ENCODE data around the gene SRGAP2. TPM values are rescaled to one million over a fixed set of nuclear protein-coding genes. Genes with fewer than 3 reads are reported as not detected.
"Not testable (repeated sequence)": the region's sequence is repeated elsewhere in the genome, so short reads cannot be mapped to it uniquely, and the experiment has no call there.

The SRGAP2 gene
- total RNA-seq, 1 experiment from 2014 or later, result 36.5 TPM

DNA sequence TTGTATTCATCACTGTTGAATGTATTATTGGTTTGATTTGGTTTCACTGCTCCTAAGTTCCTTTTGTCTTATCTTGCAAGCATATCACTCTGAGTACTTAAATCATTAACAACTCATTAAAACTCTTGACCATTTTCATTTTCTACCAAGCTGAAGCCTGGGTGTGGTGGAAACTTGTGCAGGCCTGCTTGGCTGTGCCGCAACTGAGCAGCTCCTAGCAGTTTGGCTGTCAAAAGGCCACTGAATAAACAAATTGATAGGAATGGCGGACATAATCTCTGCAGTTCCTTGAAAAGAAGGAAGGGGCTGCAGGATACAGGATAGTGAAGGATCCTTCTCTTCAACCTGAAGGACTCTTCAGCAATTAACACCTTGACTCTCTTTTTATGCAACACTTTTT, 25.9 kb downstream of the SRGAP2 start:
- not testable (repeated sequence) for H3K27me3 ChIP-seq (ENCODE audit: insufficient read depth, low read length); H2AFZ ChIP-seq (ENCODE audit: low read length); H3K36me3 Mint-ChIP-seq (ENCODE audit: insufficient read depth in 1 of 3, low read depth in 3 of 3); H4K8ac ChIP-seq (replicated peaks; ENCODE audit: insufficient read length, low read depth, low read length); H3K9me3 ChIP-seq (ENCODE audit: control insufficient read depth, low read depth, low read length); H3K9ac ChIP-seq (ENCODE audit: extremely low read depth, insufficient read length, low read length); H3K79me2 ChIP-seq (ENCODE audit: insufficient read depth, low read length); H3K9me3 Mint-ChIP-seq; DNase-seq; H3K79me1 ChIP-seq (ENCODE audit: insufficient read depth, low read depth, low read length, poor library complexity, severe bottlenecking); H3K27me3 Mint-ChIP-seq (ENCODE audit: low read depth); H3K56ac ChIP-seq (ENCODE audit: insufficient read length, low read depth, low read length); H3K18ac ChIP-seq (ENCODE audit: insufficient read length, low read depth, low read length); H2BK20ac ChIP-seq (ENCODE audit: low read depth, low read length, poor library complexity, severe bottlenecking); H3K27ac Mint-ChIP-seq; H2BK5ac ChIP-seq (ENCODE audit: insufficient read length, low read length); H2AK5ac ChIP-seq (ENCODE audit: insufficient read length, low read length); H3K4ac ChIP-seq (ENCODE audit: low read depth, low read length); H2BK120ac ChIP-seq (ENCODE audit: low read depth, low read length, poor library complexity, severe bottlenecking); H2BK15ac ChIP-seq (ENCODE audit: low read depth, low read length); H3K4me3 Mint-ChIP-seq; H3K14ac ChIP-seq (ENCODE audit: insufficient read depth, low read length); H3K23me2 ChIP-seq (ENCODE audit: insufficient read length, low read depth, low read length, poor library complexity, severe bottlenecking); H3K4me1 Mint-ChIP-seq; H3K4me1 ChIP-seq (ENCODE audit: insufficient read depth, low read length); H4K91ac ChIP-seq (ENCODE audit: insufficient read length, low read depth, low read length); H3K27ac ChIP-seq (ENCODE audit: insufficient read length, low read depth, low read length); H4K20me1 ChIP-seq (ENCODE audit: control insufficient read depth, insufficient read depth, insufficient read length); H3K23ac ChIP-seq (ENCODE audit: insufficient read length, low read depth, low read length); H2BK12ac ChIP-seq (ENCODE audit: insufficient read length, low read depth, low read length); H3T11ph ChIP-seq (ENCODE audit: low read length); H3K4me2 ChIP-seq (ENCODE audit: insufficient read depth, insufficient read length, low read length); H4K5ac ChIP-seq (ENCODE audit: insufficient read length, low read depth, low read length)
- WGBS (ENCODE audit: extremely low coverage, insufficient read length, low lambda C conversion rate), result no CpG with 5 or more reads among the region's 2 CpGs

GRCh38 chr1:206231989-206232388, 28.6 kb downstream of the SRGAP2 start:
- not testable (repeated sequence) for H3K27ac ChIP-seq (ENCODE audit: insufficient read length, low read depth, low read length); H3K9ac ChIP-seq (ENCODE audit: extremely low read depth, insufficient read length, low read length); H3K9me3 Mint-ChIP-seq; H3K56ac ChIP-seq (ENCODE audit: insufficient read length, low read depth, low read length); H4K20me1 ChIP-seq (ENCODE audit: control insufficient read depth, insufficient read depth, insufficient read length); H3K27ac Mint-ChIP-seq; H3K36me3 Mint-ChIP-seq (ENCODE audit: insufficient read depth in 1 of 3, low read depth in 3 of 3); H3K4me1 Mint-ChIP-seq; H3K23ac ChIP-seq (ENCODE audit: insufficient read length, low read depth, low read length); H3K14ac ChIP-seq (ENCODE audit: insufficient read depth, low read length); H3K4me1 ChIP-seq (ENCODE audit: insufficient read depth, low read length); H3K27me3 ChIP-seq (ENCODE audit: insufficient read depth, low read length); H2BK20ac ChIP-seq (ENCODE audit: low read depth, low read length, poor library complexity, severe bottlenecking); H2BK120ac ChIP-seq (ENCODE audit: low read depth, low read length, poor library complexity, severe bottlenecking); H3K23me2 ChIP-seq (ENCODE audit: insufficient read length, low read depth, low read length, poor library complexity, severe bottlenecking); DNase-seq; H3K9me3 ChIP-seq (ENCODE audit: control insufficient read depth, low read depth, low read length); H3T11ph ChIP-seq (ENCODE audit: low read length); H3K4me2 ChIP-seq (ENCODE audit: insufficient read depth, insufficient read length, low read length); H3K4me3 Mint-ChIP-seq; H3K79me1 ChIP-seq (ENCODE audit: insufficient read depth, low read depth, low read length, poor library complexity, severe bottlenecking); H4K5ac ChIP-seq (ENCODE audit: insufficient read length, low read depth, low read length); H2BK5ac ChIP-seq (ENCODE audit: insufficient read length, low read length); H4K8ac ChIP-seq (replicated peaks; ENCODE audit: insufficient read length, low read depth, low read length); H2AFZ ChIP-seq (ENCODE audit: low read length); H3K27me3 Mint-ChIP-seq (ENCODE audit: low read depth); H2BK15ac ChIP-seq (ENCODE audit: low read depth, low read length); H3K79me2 ChIP-seq (ENCODE audit: insufficient read depth, low read length); H3K18ac ChIP-seq (ENCODE audit: insufficient read length, low read depth, low read length); H2AK5ac ChIP-seq (ENCODE audit: insufficient read length, low read length); H4K91ac ChIP-seq (ENCODE audit: insufficient read length, low read depth, low read length); H3K4ac ChIP-seq (ENCODE audit: low read depth, low read length); H2BK12ac ChIP-seq (ENCODE audit: insufficient read length, low read depth, low read length)
- no CpG with 5 or more reads among the region's 9 CpGs for WGBS (ENCODE audit: extremely low coverage, insufficient read length, low lambda C conversion rate)

All from H9 (cell line).